ENCODE measurements around the gene GPR153. TPM values are rescaled to one million over a fixed set of nuclear protein-coding genes. Genes with fewer than 3 reads are reported as not detected.

The GPR153 gene
- total and polyA plus RNA-seq, 5 donors from 2014 or later: 0.15 TPM; not detected in 4

GRCh38 chr1:6239950-6240768 is 20.7 kb downstream of the GPR153 start:
- H3K36me3 ChIP-seq (ENCODE audit: control insufficient read depth, insufficient read depth, low read length): no peaks in the 10 kb centered on the region
- H3K9me3 Mint-ChIP-seq: peaks cover 0 to 2% (median 0%) of the 10 kb centered on the region in 7 donors
- DNase-seq: no peak
- peaks cover 15% of the 10 kb centered on the region for H3K27me3 ChIP-seq (ENCODE audit: control insufficient read depth, insufficient read depth, low read length)
- H3K4me3 ChIP-seq (ENCODE audit: low read depth, low read length): no peak overlapping the region
- no peak for ATAC-seq (ENCODE audit: low read depth in 2 of 2)
- no peak overlapping the region for H3K27ac Mint-ChIP-seq
- H3K4me3 Mint-ChIP-seq: peak overlapping the region in 1 of 4 donors; percentile 15
- peaks cover 0 to 14% (median 8%) of the 10 kb centered on the region in 4 donors for H3K4me1 Mint-ChIP-seq
- peaks cover 45% of the 10 kb centered on the region for H3K27me3 Mint-ChIP-seq
- H3K27ac ChIP-seq (ENCODE audit: insufficient read depth, low read length, poor library complexity, severe bottlenecking): no peak overlapping the region
- peaks cover 6% of the 10 kb centered on the region for H3K4me1 ChIP-seq (ENCODE audit: control insufficient read depth, insufficient read depth, low read length, poor library complexity, severe bottlenecking)
- H3K9me3 ChIP-seq (ENCODE audit: control insufficient read depth in 2 of 2, low read length in 2 of 2): no peaks in the 10 kb centered on the region
- no peaks in the 10 kb centered on the region for H3K36me3 Mint-ChIP-seq

DNA sequence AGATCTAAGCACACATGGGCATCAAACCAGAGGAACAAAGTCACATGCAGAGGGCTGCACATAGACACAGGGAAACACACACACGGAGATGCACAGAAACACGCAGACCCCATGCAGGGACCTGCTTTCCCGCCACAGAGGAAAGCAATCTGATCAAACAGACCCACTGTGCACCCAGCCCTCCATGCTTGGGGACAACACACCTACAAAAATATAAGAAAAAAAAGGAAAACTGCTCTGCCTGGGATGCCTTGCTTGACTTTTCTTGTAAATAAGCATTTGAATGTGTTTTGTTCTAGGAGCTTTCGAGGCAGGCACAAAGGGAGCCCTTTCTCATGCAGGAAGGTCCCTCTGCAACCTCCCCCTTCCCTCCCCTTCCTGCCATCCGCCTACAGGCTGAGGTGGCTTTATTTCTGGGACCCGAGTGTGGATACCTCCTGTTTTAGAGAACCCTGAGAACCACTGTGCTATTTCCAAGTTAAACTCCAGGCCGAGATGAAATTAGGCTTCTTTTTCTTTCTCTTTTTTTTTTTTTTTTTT is 21.6 kb downstream of the GPR153 start:
- Histone ChIP-seq H3K27ac (ENCODE audit: insufficient read depth, low read length, poor library complexity, severe bottlenecking) (no peak overlapping the region), H3K36me3 (ENCODE audit: control insufficient read depth, insufficient read depth, low read length) (no peaks in the 10 kb centered on the region), H3K4me1 (ENCODE audit: control insufficient read depth, insufficient read depth, low read length, poor library complexity, severe bottlenecking) (peaks cover 11% of the 10 kb centered on the region), H3K4me3 (ENCODE audit: low read depth, low read length) (no peak overlapping the region), H3K27me3 (ENCODE audit: control insufficient read depth, insufficient read depth, low read length) (peaks cover 13% of the 10 kb centered on the region), H3K9me3 (ENCODE audit: control insufficient read depth in 2 of 2, low read length in 2 of 2) (no peaks in the 10 kb centered on the region)
- ATAC-seq (ENCODE audit: low read depth in 2 of 2) (no peak), DNase-seq (no peak)
- H3K4me1 Mint-ChIP-seq: peaks cover 0 to 20% (median 12%) of the 10 kb centered on the region in 4 donors
- peaks cover 0 to 2% (median 0%) of the 10 kb centered on the region in 7 donors for H3K9me3 Mint-ChIP-seq
- no peak overlapping the region for H3K27ac Mint-ChIP-seq
- no peaks in the 10 kb centered on the region for H3K36me3 Mint-ChIP-seq
- peaks cover 41% of the 10 kb centered on the region for H3K27me3 Mint-ChIP-seq
- H3K4me3 Mint-ChIP-seq: peak overlapping the region in 1 of 4 donors; percentile 41

- Mint-ChIP-seq H3K9me3 (peaks cover 0 to 2% (median 0%) of the 10 kb centered on the region in 7 donors), H3K27ac (no peak overlapping the region), H3K4me1 (peaks cover 0 to 31% (median 20%) of the 10 kb centered on the region in 4 donors), H3K4me3 (peak overlapping the region; percentile 10 to 75 (median 48)), H3K27me3 (peaks cover 31% of the 10 kb centered on the region), H3K36me3 (peaks cover 8% of the 10 kb centered on the region)
- H3K27me3 ChIP-seq (ENCODE audit: control insufficient read depth, insufficient read depth, low read length): peaks cover 10% of the 10 kb centered on the region
- no peak for ATAC-seq (ENCODE audit: low read depth in 2 of 2)
- H3K4me3 ChIP-seq (ENCODE audit: low read depth, low read length): no peak overlapping the region
- H3K4me1 ChIP-seq (ENCODE audit: control insufficient read depth, insufficient read depth, low read length, poor library complexity, severe bottlenecking): peaks cover 11% of the 10 kb centered on the region
- no peak for DNase-seq
- peaks cover 12% of the 10 kb centered on the region for H3K36me3 ChIP-seq (ENCODE audit: control insufficient read depth, insufficient read depth, low read length)
- no peaks in the 10 kb centered on the region for H3K9me3 ChIP-seq (ENCODE audit: control insufficient read depth in 2 of 2, low read length in 2 of 2)
- H3K27ac ChIP-seq (ENCODE audit: insufficient read depth, low read length, poor library complexity, severe bottlenecking): no peak overlapping the region
Measured at GRCh38 chr1:6237093-6237492, 23.8 kb downstream of the GPR153 start.

- H3K27me3 ChIP-seq (ENCODE audit: control insufficient read depth, insufficient read depth, low read length): peaks cover 5% of the 10 kb centered on the region
- no peaks in the 10 kb centered on the region for H3K9me3 ChIP-seq (ENCODE audit: control insufficient read depth in 2 of 2, low read length in 2 of 2)
- peaks cover 26% of the 10 kb centered on the region for H3K36me3 ChIP-seq (ENCODE audit: control insufficient read depth, insufficient read depth, low read length)
- peak overlapping the region; percentile 68 for H3K4me3 ChIP-seq (ENCODE audit: low read depth, low read length)
- H3K27me3 Mint-ChIP-seq: peaks cover 15% of the 10 kb centered on the region
- DNase-seq (peak in 1 of 3 donors; percentile 35), ATAC-seq (ENCODE audit: low read depth in 2 of 2) (peak in 1 of 2 donors; percentile 12)
- peak overlapping the region; percentile 43 to 64 (median 55) for H3K27ac Mint-ChIP-seq
- H3K27ac ChIP-seq (ENCODE audit: insufficient read depth, low read length, poor library complexity, severe bottlenecking): no peak overlapping the region
- H3K4me3 Mint-ChIP-seq: peak overlapping the region; percentile 85 to 95 (median 90)
- peaks cover 11% of the 10 kb centered on the region for H3K4me1 ChIP-seq (ENCODE audit: control insufficient read depth, insufficient read depth, low read length, poor library complexity, severe bottlenecking)
- peaks cover 0 to 23% (median 13%) of the 10 kb centered on the region in 4 donors for H3K4me1 Mint-ChIP-seq
- no peaks in the 10 kb centered on the region for H3K9me3 Mint-ChIP-seq
- H3K36me3 Mint-ChIP-seq: peaks cover 10% of the 10 kb centered on the region
Measured at GRCh38 chr1:6235296-6235677, 25.6 kb downstream of the GPR153 start.

GRCh38 chr1:6234502-6235295 is 26.2 kb downstream of the GPR153 start:
- peak overlapping the region; percentile 85 to 95 (median 90) for H3K4me3 Mint-ChIP-seq
- peaks cover 9% of the 10 kb centered on the region for H3K27me3 Mint-ChIP-seq
- no peaks in the 10 kb centered on the region for H3K9me3 Mint-ChIP-seq
- peaks cover 0 to 23% (median 12%) of the 10 kb centered on the region in 4 donors for H3K4me1 Mint-ChIP-seq
- no peak for DNase-seq
- H3K27ac ChIP-seq (ENCODE audit: insufficient read depth, low read length, poor library complexity, severe bottlenecking): no peak overlapping the region
- peak overlapping the region; percentile 68 for H3K4me3 ChIP-seq (ENCODE audit: low read depth, low read length)
- H3K9me3 ChIP-seq (ENCODE audit: control insufficient read depth in 2 of 2, low read length in 2 of 2): no peaks in the 10 kb centered on the region
- peak overlapping the region in 2 of 3 donors; percentile 55 to 64 for H3K27ac Mint-ChIP-seq
- peaks cover 1% of the 10 kb centered on the region for H3K27me3 ChIP-seq (ENCODE audit: control insufficient read depth, insufficient read depth, low read length)
- H3K36me3 Mint-ChIP-seq: peaks cover 10% of the 10 kb centered on the region
- peaks cover 32% of the 10 kb centered on the region for H3K36me3 ChIP-seq (ENCODE audit: control insufficient read depth, insufficient read depth, low read length)
- H3K4me1 ChIP-seq (ENCODE audit: control insufficient read depth, insufficient read depth, low read length, poor library complexity, severe bottlenecking): peaks cover 11% of the 10 kb centered on the region
- ATAC-seq (ENCODE audit: low read depth in 2 of 2): no peak

DNA sequence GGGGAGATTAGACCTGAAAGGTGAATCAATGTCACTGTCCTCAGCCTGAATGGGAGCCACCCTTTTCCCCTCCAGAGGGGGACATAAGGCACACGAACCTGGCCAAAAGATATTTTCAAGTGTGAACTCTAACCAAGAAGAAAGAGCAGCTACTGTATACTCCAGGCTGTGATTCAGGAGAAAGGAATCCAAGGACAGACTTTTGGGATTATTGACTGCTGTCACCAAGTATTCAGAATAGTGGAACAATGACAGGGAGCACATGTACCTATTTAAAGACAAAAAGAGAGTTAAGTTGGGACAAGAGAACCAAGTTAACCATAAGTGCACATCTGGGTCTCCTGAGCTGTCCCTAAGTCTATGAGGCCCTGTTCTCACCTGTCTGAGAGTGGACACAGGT is 27.5 kb downstream of the GPR153 start:
- Histone ChIP-seq H3K9me3 (ENCODE audit: control insufficient read depth in 2 of 2, low read length in 2 of 2) (no peaks in the 10 kb centered on the region), H3K27me3 (ENCODE audit: control insufficient read depth, insufficient read depth, low read length) (no peaks in the 10 kb centered on the region), H3K36me3 (ENCODE audit: control insufficient read depth, insufficient read depth, low read length) (peaks cover 36% of the 10 kb centered on the region), H3K27ac (ENCODE audit: insufficient read depth, low read length, poor library complexity, severe bottlenecking) (no peak overlapping the region), H3K4me3 (ENCODE audit: low read depth, low read length) (no peak overlapping the region), H3K4me1 (ENCODE audit: control insufficient read depth, insufficient read depth, low read length, poor library complexity, severe bottlenecking) (peaks cover 11% of the 10 kb centered on the region)
- Mint-ChIP-seq H3K27me3 (no peaks in the 10 kb centered on the region), H3K36me3 (peaks cover 10% of the 10 kb centered on the region), H3K4me1 (peaks cover 0 to 23% (median 12%) of the 10 kb centered on the region in 4 donors), H3K4me3 (peak overlapping the region; percentile 39 to 75 (median 55)), H3K27ac (no peak overlapping the region), H3K9me3 (no peaks in the 10 kb centered on the region)
- no peak for ATAC-seq (ENCODE audit: low read depth in 2 of 2)
- DNase-seq: no peak

DNA sequence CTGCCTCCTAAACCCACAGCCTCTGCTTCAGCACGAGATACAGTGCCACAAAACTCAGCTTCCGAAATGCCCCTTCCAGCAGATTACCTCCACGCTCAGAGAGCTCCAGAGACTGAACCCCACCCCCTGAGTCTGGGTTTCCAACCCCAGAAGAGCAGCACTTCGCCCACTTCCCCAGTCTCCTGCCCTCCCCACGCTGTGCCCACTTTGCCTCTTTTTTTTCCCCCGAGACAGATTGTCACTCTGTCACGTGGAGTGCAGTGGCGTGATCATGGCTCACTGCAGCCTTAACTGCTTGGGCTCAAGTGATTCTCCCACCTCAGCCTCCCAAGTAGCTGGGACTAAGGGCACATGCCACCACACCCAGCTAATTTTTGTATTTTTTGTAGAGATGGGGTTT is 35.2 kb downstream of the GPR153 start:
- no peaks in the 10 kb centered on the region for H3K9me3 Mint-ChIP-seq
- Histone ChIP-seq H3K27me3 (ENCODE audit: control insufficient read depth, insufficient read depth, low read length) (no peaks in the 10 kb centered on the region), H3K36me3 (ENCODE audit: control insufficient read depth, insufficient read depth, low read length) (peaks cover 55% of the 10 kb centered on the region), H3K4me3 (ENCODE audit: low read depth, low read length) (no peak overlapping the region), H3K27ac (ENCODE audit: insufficient read depth, low read length, poor library complexity, severe bottlenecking) (no peak overlapping the region), H3K9me3 (ENCODE audit: control insufficient read depth in 2 of 2, low read length in 2 of 2) (no peaks in the 10 kb centered on the region), H3K4me1 (ENCODE audit: control insufficient read depth, insufficient read depth, low read length, poor library complexity, severe bottlenecking) (no peaks in the 10 kb centered on the region)
- H3K4me1 Mint-ChIP-seq: peaks cover 0 to 7% (median 0%) of the 10 kb centered on the region in 4 donors
- H3K36me3 Mint-ChIP-seq: peaks cover 34% of the 10 kb centered on the region
- no peak for DNase-seq
- no peak for ATAC-seq (ENCODE audit: low read depth in 2 of 2)
- H3K27me3 Mint-ChIP-seq: no peaks in the 10 kb centered on the region
- no peak overlapping the region for H3K4me3 Mint-ChIP-seq
- no peak overlapping the region for H3K27ac Mint-ChIP-seq

Data from CD4-positive, CD25-positive, alpha-beta regulatory T cell (primary cell).